OCI-LY7 (cell line): ENCODE measurements around the gene CDKN1A. TPM values are rescaled to one million over a fixed set of nuclear protein-coding genes. Genes with fewer than 3 reads are reported as not detected.

Experiments
- BruUV-seq: library from RNA; stranded (reverse); fragments of 400-500 nt; replicated peaks from 2 replicates; lab custom pipeline; 2021; lab: Mats Ljungman, UMichigan
- CTCF ChIA-PET: fragments of 300-600 bp; sonication (Branson Sonifier 250); formaldehyde crosslinking; loops from one replicate; lab custom pipeline; 2022; ENCODE audit warnings: antibody characterized with exemption; ENCODE audit not compliant: unreplicated experiment; lab: Charles Lee
- POLR2A ChIA-PET: fragments of 300-600 bp; sonication (Branson Sonifier 250); formaldehyde crosslinking; loops from one replicate; lab custom pipeline; 2022; ENCODE audit warnings: antibody characterized with exemption; lab: Charles Lee
- DNase-seq: peaks from one replicate; pipeline ENCODE4 v3.0.0-alpha.2; 2015; ENCODE audit warnings: low spot score
- H2AFZ ChIP-seq: fragments of 200-600 bp; sonication (generic), shearing (Covaris generic); 2 replicates; pipeline ENCODE4 v1.6.1; 2014; ENCODE audit warnings: mild to moderate bottlenecking, antibody characterized with exemption, low read length, moderate library complexity
- H3K27ac ChIP-seq: fragments of 200-600 bp; sonication (generic); 2 replicates; pipeline ENCODE4 v1.5.1; 2014; ENCODE audit warnings: mixed run types, low read depth, mild to moderate bottlenecking, moderate library complexity, low read length, inconsistent platforms; ENCODE audit not compliant: poor library complexity, severe bottlenecking
- H3K36me3 ChIP-seq: fragments of 200-600 bp; sonication (generic); 2 replicates; pipeline ENCODE4 v1.6.1; 2014; ENCODE audit warnings: mild to moderate bottlenecking, antibody characterized with exemption, low read length, moderate library complexity, mixed read lengths; ENCODE audit not compliant: insufficient read depth
- H3K4me1 ChIP-seq: fragments of 200-600 bp; sonication (generic); 2 replicates; pipeline ENCODE4 v1.5.1; 2014; ENCODE audit warnings: mild to moderate bottlenecking, low read length; ENCODE audit not compliant: insufficient read depth, poor library complexity, severe bottlenecking
- H3K4me2 ChIP-seq: fragments of 200-600 bp; sonication (generic); 2 replicates; pipeline ENCODE4 v1.6.1; 2014; ENCODE audit warnings: mild to moderate bottlenecking, low read length
- H3K4me3 ChIP-seq: fragments of 200-600 bp; sonication (generic); 2 replicates; pipeline ENCODE4 v1.5.1; 2014; ENCODE audit warnings: mild to moderate bottlenecking, low read depth, low read length; ENCODE audit not compliant: poor library complexity, severe bottlenecking
- H3K79me2 ChIP-seq: fragments of 200-600 bp; sonication (generic); 2 replicates; pipeline ENCODE4 v1.6.1; 2016; ENCODE audit warnings: low read depth, mild to moderate bottlenecking, low read length, moderate library complexity, mixed read lengths; ENCODE audit not compliant: insufficient read depth
- H3K9me2 ChIP-seq: fragments of 200-600 bp; sonication (generic); 2 replicates; pipeline ENCODE4 v1.6.1; 2016; ENCODE audit warnings: mild to moderate bottlenecking, low read length, mixed read lengths; ENCODE audit not compliant: insufficient read depth
- H3K9me3 ChIP-seq: fragments of 200-600 bp; sonication (generic); 2 replicates; pipeline ENCODE4 v1.6.1; 2014; ENCODE audit warnings: mild to moderate bottlenecking, mixed run types, low read length, mixed read lengths
- H4K20me1 ChIP-seq: fragments of 200-600 bp; sonication (generic); 2 replicates; pipeline ENCODE4 v1.6.1; 2014; ENCODE audit warnings: mild to moderate bottlenecking, antibody characterized with exemption, low read length, moderate library complexity, mixed read lengths; ENCODE audit not compliant: insufficient read depth
- CTCF ChIP-seq: fragments of 200-600 bp; sonication (generic); conservative IDR thresholded peaks from 2 replicates; pipeline ENCODE4 v1.5.1; 2014; ENCODE audit warnings: mild to moderate bottlenecking, antibody characterized with exemption, low read length, moderate library complexity, mixed read lengths
- EZH2phosphoT487 ChIP-seq: fragments of 200-600 bp; sonication (generic); IDR thresholded peaks from 2 replicates; pipeline ENCODE4 v1.6.1; 2018; ENCODE audit warnings: low read depth, borderline replicate concordance, mild to moderate bottlenecking, mixed run types, antibody characterized with exemption, low read length, moderate library complexity, mixed read lengths
- intact Hi-C: fragments of 100-400 bp; cut with micrococcal nuclease; formaldehyde crosslinking; loops from one replicate; pipeline ENCODE4 v1.10.0; 2022; ENCODE audit not compliant: unreplicated experiment
- total RNA-seq, 2 experiments: library from RNA; depleted of rRNA in 1 of 2; stranded (reverse); fragments of >200 nt in 1 of 2; shearing (Covaris generic) in 1 of 2; gene quantifications; 2 replicates each; pipeline ENCODE4 v1.2.3, GENCODE V29; 2014 to 2022

Gene CDKN1A
- total RNA-seq, 2 experiments from 2014 or later = 0.13 to 1.3 TPM

- TF ChIP-seq CTCF (no peak), EZH2phosphoT487 (no peak)
- H3K36me3 ChIP-seq = no peaks in the 10 kb centered on the region
- no peaks in the 10 kb centered on the region for H3K9me3 ChIP-seq
- H3K4me2 ChIP-seq = no peak overlapping the region
- no TSS peak for BruUV-seq
- DNase-seq = no peak
- no peaks in the 10 kb centered on the region for H4K20me1 ChIP-seq
- no peak overlapping the region for H2AFZ ChIP-seq
- H3K4me3 ChIP-seq = no peak overlapping the region
- ChIA-PET CTCF (interaction anchor here (0.5 kb wide), 1 partner anchor 76 kb away, joined by 3 read pairs; no protein-coding TSS in a partner anchor), POLR2A (interaction anchor here (0.7 to 1.5 kb wide), 2 partner anchors 14 to 54 kb away, joined by 3 read pairs; no protein-coding TSS in a partner anchor)
- no peaks in the 10 kb centered on the region for H3K9me2 ChIP-seq
- peaks cover 6% of the 10 kb centered on the region for H3K4me1 ChIP-seq
- intact Hi-C loops = no loop called here
- no peaks in the 10 kb centered on the region for H3K79me2 ChIP-seq
- no peak overlapping the region for H3K27ac ChIP-seq
These were observed 52.2 kb downstream of the CDKN1A start for GRCh38 chr6:36730424-36731380.

GRCh38 chr6:36731622-36732310 is 53.3 kb downstream of the CDKN1A start:
- H2AFZ ChIP-seq = no peak overlapping the region
- no peaks in the 10 kb centered on the region for H4K20me1 ChIP-seq
- ChIA-PET CTCF (no interaction called here), POLR2A (no interaction called here)
- DNase-seq = no peak
- no peak overlapping the region for H3K4me2 ChIP-seq
- intact Hi-C loops = no loop called here
- no peaks in the 10 kb centered on the region for H3K9me2 ChIP-seq
- BruUV-seq = no TSS peak
- H3K4me3 ChIP-seq = no peak overlapping the region
- TF ChIP-seq CTCF = no peak
- TF ChIP-seq EZH2phosphoT487 = no peak
- no peak overlapping the region for H3K27ac ChIP-seq
- H3K4me1 ChIP-seq = no peaks in the 10 kb centered on the region
- no peaks in the 10 kb centered on the region for H3K36me3 ChIP-seq
- no peaks in the 10 kb centered on the region for H3K9me3 ChIP-seq
- no peaks in the 10 kb centered on the region for H3K79me2 ChIP-seq
